ENCODE results near the gene TOX4. TPM values are rescaled to one million over a fixed set of nuclear protein-coding genes. Genes with fewer than 3 reads are reported as not detected.
"Not testable (repeated sequence)": the region's sequence is repeated elsewhere in the genome, so short reads cannot be mapped to it uniquely, and the experiment has no call there.

Gene TOX4
- 10 to 100 TPM; 68.9 to 72.4 TPM for total RNA-seq

DNA sequence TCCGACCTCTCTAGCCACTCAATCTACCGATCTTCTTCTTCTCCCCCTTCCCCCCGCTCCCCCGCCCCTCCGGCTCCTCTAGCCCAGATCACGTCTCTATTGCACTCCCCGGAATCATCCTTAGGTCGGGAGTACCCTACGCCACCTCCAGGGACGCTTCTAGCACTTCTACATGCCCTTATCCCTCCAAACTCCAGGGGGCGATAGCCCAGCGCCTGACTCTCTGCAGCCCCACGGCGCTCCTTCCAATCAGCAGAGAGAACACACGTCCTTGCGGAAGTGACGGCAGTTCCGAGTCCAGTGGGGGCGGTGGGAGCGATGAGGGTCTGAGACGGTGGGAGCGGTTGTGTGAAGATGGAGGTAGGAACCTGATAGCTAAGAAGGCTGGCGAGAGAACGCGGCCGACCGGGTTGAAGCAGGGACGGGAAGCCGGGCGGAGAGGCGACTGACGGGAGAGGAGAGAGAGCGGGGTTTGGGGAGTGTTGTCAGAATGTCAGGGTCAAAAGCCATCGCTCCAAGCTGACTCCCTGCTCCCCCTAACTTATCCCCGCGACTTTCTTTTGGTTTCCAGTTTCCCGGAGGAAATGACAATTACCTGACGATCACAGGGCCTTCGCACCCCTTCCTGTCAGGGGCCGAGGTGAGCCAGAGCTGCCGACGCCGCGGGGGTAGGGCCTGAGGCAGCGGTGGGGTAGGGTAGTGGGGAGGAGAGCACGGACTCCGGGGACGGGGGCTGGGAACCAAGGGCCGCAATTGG is at the start of gene TOX4, which contains the start of gene RAB2B:
Gene TOX4, plus strand, starts transcription at position 271 of the 757 bp plus-strand sequence. Its CDS starts 84 bp downstream, at position 355.
Gene RAB2B, minus strand, starts transcription at position 35 of the 757 bp plus-strand sequence. CDS start 87 bp downstream, outside the sequence.
- Mint-ChIP-seq H3K27ac (peak within 1 kb of the TSS; percentile 93), H3K27me3 (ENCODE audit: low read depth) (no peaks in the 10 kb centered on the region), H3K4me1 (ENCODE audit: low read depth) (peaks cover 29% of the 10 kb centered on the region), H3K9me3 (no peaks in the 10 kb centered on the region), H3K36me3 (ENCODE audit: insufficient read depth in 2 of 2) (peaks cover 3 to 12% of the 10 kb centered on the region in 2 donors), H3K4me3 (peak within 1 kb of the TSS; percentile 83 to 100)
- peak; percentile 96 for DNase-seq
- ATAC-seq (replicated peaks in 1 of 2): peak; percentile 98 to 99

DNA sequence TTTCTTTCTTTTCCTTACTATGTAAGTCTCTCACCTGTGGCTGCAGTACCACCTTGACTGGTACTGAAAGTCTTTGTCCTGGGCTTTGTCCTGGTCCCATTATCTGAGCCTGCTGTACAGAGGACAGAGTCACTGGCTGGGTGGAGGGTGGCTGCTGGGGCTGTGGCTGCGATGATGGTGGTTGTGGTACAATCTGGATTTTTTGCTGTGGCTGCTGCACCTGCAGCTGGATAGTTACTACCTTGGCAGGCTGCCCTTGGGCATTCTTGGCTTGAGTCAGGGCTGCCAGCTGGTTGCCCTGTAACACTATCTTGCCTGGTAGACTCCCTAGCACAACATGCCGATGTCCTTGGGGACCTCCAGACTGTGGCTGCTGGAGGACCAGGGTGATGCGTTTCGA is 48.1 kb upstream of the TOX4 start:
- no peak overlapping the region for H3K4me3 Mint-ChIP-seq
- no peaks in the 10 kb centered on the region for H3K9me3 Mint-ChIP-seq
- H3K36me3 Mint-ChIP-seq (ENCODE audit: insufficient read depth in 2 of 2): peaks cover 13 to 41% of the 10 kb centered on the region in 2 donors
- ATAC-seq (replicated peaks in 1 of 2) (no peak), DNase-seq (no peak)
- peaks cover 14% of the 10 kb centered on the region for H3K4me1 Mint-ChIP-seq (ENCODE audit: low read depth)
- no peaks in the 10 kb centered on the region for H3K27me3 Mint-ChIP-seq (ENCODE audit: low read depth)
- no peak overlapping the region for H3K27ac Mint-ChIP-seq

DNA sequence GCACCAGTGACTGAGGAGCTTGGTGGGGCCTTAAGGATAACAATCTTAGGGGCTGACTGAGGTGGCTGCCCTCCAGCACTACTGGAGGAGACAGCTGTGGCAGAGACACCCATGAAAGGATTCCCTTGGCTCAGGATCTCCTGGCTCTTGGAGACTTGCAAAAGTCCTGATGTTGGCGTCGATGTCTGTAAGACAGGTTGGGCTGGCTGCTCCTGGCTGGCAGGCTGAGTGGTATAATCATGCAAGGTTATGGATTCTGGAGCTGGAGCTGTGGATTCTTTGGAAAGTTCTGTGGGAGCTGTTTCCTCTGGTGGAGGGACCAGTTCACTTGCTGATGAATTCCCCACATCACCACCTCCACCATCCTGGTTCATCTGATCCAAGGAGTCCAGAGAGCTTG is 45.9 kb upstream of the TOX4 start:
- Mint-ChIP-seq H3K9me3 (no peaks in the 10 kb centered on the region), H3K27me3 (ENCODE audit: low read depth) (no peaks in the 10 kb centered on the region), H3K27ac (no peak overlapping the region), H3K36me3 (ENCODE audit: insufficient read depth in 2 of 2) (peaks cover 14 to 37% of the 10 kb centered on the region in 2 donors), H3K4me3 (no peak overlapping the region), H3K4me1 (ENCODE audit: low read depth) (peaks cover 35% of the 10 kb centered on the region)
- DNase-seq (no peak), ATAC-seq (replicated peaks in 1 of 2) (no peak)

DNA sequence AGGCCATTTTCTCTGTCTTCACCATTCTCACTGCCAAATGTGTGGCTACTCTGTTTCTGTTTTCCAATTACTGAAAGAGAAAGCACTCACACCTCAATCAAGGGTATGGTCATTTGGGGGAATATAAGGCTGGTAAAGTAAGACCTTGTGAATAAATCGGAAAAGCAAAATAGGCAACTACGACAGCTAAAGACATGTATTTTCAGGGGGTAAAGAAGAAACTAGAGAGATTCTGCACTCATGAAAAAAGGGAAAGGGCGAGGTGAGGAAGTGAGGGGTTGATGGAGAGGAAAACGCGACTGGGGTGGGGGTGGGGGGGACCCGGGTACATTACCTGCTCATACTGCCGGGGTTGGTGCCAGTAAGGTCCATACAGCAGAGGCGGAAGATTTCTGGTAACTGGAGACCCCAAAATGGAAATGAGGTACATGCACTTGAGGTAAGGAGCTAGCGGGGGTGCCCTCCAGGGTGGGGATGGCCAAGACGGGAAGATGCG is 40.4 kb upstream of the TOX4 start:
- no peak for ATAC-seq (replicated peaks in 1 of 2)
- Mint-ChIP-seq H3K4me1 (ENCODE audit: low read depth) (peaks cover 64% of the 10 kb centered on the region), H3K27me3 (ENCODE audit: low read depth) (no peaks in the 10 kb centered on the region), H3K9me3 (no peaks in the 10 kb centered on the region), H3K4me3 (peak overlapping the region; percentile 93 to 94), H3K36me3 (ENCODE audit: insufficient read depth in 2 of 2) (peaks cover 11 to 20% of the 10 kb centered on the region in 2 donors), H3K27ac (peak overlapping the region; percentile 62)
- DNase-seq: no peak

DNA sequence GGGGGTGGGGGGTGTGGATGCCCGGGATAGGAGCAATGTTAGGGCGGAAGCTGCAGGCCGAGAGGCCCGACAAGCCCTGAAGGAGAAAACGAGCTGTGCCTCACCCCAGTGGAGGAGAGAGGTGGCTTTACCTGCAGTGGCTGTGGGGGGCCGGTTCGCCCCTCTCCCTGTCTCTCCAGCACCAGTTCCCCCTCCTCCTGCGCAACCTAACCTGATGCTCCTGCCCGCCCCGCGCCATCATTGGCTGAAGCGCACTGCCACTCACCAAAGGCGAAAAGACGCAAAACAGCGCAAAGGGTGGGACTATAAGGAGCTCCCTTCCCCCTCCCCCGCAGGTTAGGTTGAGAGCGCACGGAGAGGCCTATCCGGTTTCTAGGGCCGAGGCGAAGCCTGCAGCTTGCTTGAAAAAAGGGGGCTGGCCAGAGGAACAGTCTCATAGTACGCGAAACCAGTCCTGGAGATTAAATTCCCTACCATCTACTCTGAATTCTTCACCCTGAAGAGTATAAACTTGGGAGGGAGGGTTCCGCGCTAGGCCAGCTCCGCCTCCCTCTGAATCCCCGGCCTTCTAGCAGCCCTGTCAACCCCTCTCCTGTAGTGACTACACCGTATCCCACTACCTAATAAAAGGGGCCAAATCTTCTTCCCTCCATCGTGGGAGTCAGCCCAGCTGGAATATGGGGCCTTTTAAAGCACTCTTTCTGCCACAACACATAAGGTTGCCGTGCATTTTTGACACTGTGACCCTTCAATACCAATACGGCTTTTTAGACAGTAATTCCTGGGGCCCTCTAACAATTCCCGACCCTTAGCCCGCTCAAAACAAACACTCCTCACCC is 39.7 kb upstream of the TOX4 start:
- Mint-ChIP-seq H3K9me3 (no peaks in the 10 kb centered on the region), H3K4me3 (peak overlapping the region; percentile 93 to 94), H3K27ac (peak overlapping the region; percentile 62), H3K27me3 (ENCODE audit: low read depth) (no peaks in the 10 kb centered on the region), H3K4me1 (ENCODE audit: low read depth) (peaks cover 64% of the 10 kb centered on the region), H3K36me3 (ENCODE audit: insufficient read depth in 2 of 2) (peaks cover 11 to 20% of the 10 kb centered on the region in 2 donors)
- ATAC-seq (replicated peaks in 1 of 2) (peak; percentile 99), DNase-seq (peak; percentile 98 to 100)

DNA sequence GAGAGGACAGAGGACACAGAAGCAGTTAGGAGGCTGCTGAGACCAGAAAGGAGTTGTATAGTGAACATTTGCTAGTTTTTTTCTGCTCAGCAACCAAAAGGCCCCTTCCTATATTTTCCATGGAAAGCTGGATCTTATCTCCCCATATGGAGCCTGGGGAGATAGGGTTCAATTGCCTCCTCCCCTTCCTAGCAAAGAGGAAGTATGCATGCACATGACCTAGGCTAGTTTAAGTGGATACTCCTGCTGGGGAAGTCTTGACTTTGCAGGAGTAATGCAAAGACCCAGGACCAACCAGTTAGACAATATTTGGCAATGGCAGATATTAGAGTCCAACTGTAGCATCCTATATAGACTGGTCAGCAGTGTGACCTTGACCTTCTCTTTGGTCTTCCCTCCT is 36.1 kb upstream of the TOX4 start:
- H3K4me3 Mint-ChIP-seq: no peak overlapping the region

DNA sequence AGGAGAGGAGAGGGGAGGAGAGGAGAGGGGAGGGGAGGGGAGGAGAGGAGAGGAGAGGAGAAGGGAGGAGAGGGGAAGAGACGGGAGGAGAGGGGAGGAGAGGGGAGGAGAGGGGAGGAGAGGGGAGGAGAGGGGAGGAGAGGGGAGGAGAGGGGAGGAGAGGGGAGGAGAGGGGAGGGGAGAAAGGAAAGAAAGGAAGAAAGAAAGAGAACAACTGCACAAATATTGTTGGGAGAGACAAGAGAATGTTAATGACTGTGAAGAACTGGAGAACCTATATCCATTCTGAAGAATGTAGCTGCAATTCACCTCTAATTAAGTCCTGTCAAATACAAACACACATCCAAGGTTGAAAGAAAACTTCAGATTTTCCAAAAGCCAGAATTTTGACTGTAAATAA is 34.3 kb upstream of the TOX4 start:
- DNase-seq; H3K27me3 Mint-ChIP-seq (ENCODE audit: low read depth); ATAC-seq (replicated peaks in 1 of 2); H3K36me3 Mint-ChIP-seq (ENCODE audit: insufficient read depth in 2 of 2); H3K9me3 Mint-ChIP-seq; H3K4me3 Mint-ChIP-seq: not testable (repeated sequence)
- Mint-ChIP-seq H3K27ac (peak overlapping the region; percentile 64), H3K4me1 (ENCODE audit: low read depth) (peaks cover 44% of the 10 kb centered on the region)

More for the DNA sequence above, 36.1 kb upstream of the TOX4 start:
- no peaks in the 10 kb centered on the region for H3K27me3 Mint-ChIP-seq (ENCODE audit: low read depth)
- no peak for DNase-seq
- no peaks in the 10 kb centered on the region for H3K9me3 Mint-ChIP-seq
- H3K27ac Mint-ChIP-seq: peak overlapping the region; percentile 74
- ATAC-seq (replicated peaks in 1 of 2): no peak
- H3K4me1 Mint-ChIP-seq (ENCODE audit: low read depth): peaks cover 49% of the 10 kb centered on the region
- H3K36me3 Mint-ChIP-seq (ENCODE audit: insufficient read depth in 2 of 2): peaks cover 5% of the 10 kb centered on the region in 2 donors

DNA sequence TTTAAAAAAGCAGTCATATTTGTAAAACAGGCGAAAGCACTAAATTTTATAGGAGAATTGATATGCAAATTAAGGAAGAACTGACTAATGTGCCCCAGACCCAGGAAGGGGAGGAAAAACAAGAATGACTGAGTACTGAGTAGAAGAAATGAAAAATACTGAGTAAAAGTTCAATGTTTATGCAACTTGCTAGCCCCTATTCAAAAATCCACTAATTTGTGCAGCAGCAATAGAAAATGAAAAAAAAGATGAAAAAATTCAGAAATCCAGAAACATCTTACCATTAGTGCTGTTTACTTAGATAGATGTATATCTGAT is 27.1 kb upstream of the TOX4 start:
- Mint-ChIP-seq H3K27me3 (ENCODE audit: low read depth) (no peaks in the 10 kb centered on the region), H3K4me3 (peak overlapping the region; percentile 65 to 90), H3K9me3 (no peaks in the 10 kb centered on the region), H3K36me3 (ENCODE audit: insufficient read depth in 2 of 2) (peaks cover 3 to 9% of the 10 kb centered on the region in 2 donors), H3K4me1 (ENCODE audit: low read depth) (peaks cover 69% of the 10 kb centered on the region), H3K27ac (peak overlapping the region; percentile 96)
- no peak for DNase-seq
- ATAC-seq (replicated peaks in 1 of 2): no peak

DNA sequence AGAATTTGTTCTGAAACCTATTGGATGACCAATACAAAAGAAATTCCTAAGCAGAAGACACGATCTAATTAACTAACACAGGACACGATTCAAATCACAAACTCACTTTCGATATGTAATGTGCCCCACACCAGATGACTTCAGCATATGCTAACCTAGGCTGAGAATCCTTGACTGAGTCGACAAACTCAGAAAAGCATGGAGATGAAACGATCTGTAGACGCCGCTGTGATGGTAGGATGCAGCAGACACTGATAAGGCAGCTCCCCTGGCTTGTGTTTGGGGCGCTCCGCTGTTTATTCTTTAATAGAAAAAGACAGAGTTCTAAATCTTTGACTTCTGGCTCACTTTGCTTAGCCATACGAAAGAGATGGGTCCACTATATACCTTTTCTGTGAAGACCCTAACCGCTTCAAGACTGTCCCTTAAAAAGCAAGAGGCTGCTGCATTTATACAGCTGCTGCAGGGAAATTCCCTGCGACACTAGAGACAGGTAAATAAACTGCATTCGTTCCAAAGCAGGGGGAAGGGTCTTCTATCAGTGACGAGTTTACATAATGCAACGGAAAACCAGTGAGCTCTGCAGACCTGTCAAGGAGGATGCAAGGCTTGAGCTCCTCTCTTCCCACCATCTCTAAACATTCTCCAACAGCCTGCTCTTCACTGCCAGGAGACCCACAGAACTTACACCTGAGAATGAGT is 22.0 kb upstream of the TOX4 start:
- peaks cover 4 to 11% of the 10 kb centered on the region in 2 donors for H3K36me3 Mint-ChIP-seq (ENCODE audit: insufficient read depth in 2 of 2)
- peak overlapping the region; percentile 99 for H3K27ac Mint-ChIP-seq
- no peak for ATAC-seq (replicated peaks in 1 of 2)
- peak overlapping the region; percentile 92 to 96 for H3K4me3 Mint-ChIP-seq
- H3K4me1 Mint-ChIP-seq (ENCODE audit: low read depth): peaks cover 52% of the 10 kb centered on the region
- peak in 1 of 2 donors; percentile 22 for DNase-seq
- H3K27me3 Mint-ChIP-seq (ENCODE audit: low read depth): no peaks in the 10 kb centered on the region
- no peaks in the 10 kb centered on the region for H3K9me3 Mint-ChIP-seq

DNA sequence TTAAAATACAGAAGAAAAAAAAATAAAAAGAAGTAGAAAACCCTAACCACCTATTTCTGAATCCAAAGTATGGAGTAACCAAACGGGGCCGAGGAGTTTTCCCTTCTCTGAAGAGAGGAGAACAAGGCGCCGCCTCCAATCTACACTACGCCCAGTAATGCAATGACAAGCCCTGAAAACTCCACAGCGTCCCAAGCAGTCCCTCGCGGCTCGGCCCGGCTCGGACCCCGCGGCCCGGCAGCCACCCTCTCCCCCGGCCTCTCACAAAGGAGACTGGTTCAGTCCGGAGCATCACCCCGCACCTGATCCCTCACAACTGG is 21.4 kb upstream of the TOX4 start:
- peaks cover 1 to 7% of the 10 kb centered on the region in 2 donors for H3K36me3 Mint-ChIP-seq (ENCODE audit: insufficient read depth in 2 of 2)
- ATAC-seq (replicated peaks in 1 of 2): peak; percentile 19 to 27

DNA sequence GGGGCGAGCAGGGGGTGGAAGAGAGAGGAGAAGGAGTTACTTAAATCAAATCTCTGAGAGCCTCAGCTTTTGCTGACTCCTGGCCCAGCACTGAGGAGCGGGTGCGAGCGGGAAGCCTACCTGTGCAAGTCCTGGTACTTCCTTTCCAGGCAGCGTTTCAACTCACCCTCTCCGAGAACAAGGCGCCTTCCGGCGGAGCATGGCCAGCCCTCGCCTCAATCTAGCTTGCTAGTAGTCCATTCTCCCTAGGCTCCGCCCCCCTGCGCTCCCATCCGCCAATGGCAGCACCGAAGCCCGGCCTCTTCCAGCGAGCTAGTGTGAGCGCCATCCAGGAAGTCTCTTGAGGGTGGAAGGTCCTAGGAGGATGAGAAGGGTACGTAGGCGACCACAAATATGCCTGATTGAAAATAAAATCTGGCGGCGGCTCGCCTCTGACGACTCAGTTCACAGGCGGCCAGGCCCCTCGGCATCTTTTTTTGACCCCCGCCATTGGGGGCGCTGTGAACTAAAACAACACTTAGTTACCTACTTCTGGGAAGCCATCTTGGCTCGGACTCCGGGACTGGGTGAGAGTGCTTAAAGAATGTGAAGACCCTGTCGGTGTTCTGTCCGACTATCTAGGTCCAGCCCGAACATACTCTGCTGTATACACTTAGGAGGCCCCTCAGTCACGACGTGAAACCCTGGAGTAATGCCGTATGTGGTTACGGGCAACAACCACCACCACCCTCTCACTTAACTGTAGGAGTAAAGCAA is 20.9 kb upstream of the TOX4 start, which contains the start of gene CHD8:
Gene CHD8, minus strand, starts transcription at position 212 of the 756 bp plus-strand sequence. CDS start 24,480 bp downstream, outside the sequence.
- Mint-ChIP-seq H3K4me3 (peak within 1 kb of the TSS; percentile 92 to 96), H3K27ac (peak within 1 kb of the TSS; percentile 99), H3K4me1 (ENCODE audit: low read depth) (peaks cover 42% of the 10 kb centered on the region), H3K36me3 (ENCODE audit: insufficient read depth in 2 of 2) (peaks cover 1 to 7% of the 10 kb centered on the region in 2 donors), H3K9me3 (no peaks in the 10 kb centered on the region), H3K27me3 (ENCODE audit: low read depth) (no peaks in the 10 kb centered on the region)
- DNase-seq (peak; percentile 99 to 100), ATAC-seq (replicated peaks in 1 of 2) (peak; percentile 97 to 98)

More for the DNA sequence above, 21.4 kb upstream of the TOX4 start:
- Mint-ChIP-seq H3K9me3 (no peaks in the 10 kb centered on the region), H3K27ac (peak overlapping the region; percentile 99), H3K4me3 (peak overlapping the region; percentile 92 to 96), H3K4me1 (ENCODE audit: low read depth) (peaks cover 47% of the 10 kb centered on the region), H3K27me3 (ENCODE audit: low read depth) (no peaks in the 10 kb centered on the region)
- DNase-seq: no peak

DNA sequence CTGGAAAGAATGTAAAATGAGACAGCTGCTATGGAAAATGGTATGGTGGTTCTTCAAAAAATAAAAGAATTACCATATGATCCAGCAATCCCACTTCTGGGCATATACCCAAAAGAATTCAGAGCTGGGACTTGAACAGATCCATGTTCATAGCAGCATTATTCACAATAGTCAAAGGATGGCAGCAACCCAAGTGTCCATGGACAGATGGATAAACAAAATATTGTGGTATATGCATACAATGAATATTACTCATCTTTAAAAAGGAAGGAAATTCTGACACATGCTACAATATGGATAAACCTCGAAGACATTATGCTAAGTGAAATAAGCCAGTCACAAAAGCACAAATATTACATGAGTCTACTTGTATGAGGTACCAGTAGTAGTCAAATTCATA is 9.4 kb upstream of the TOX4 start:
- Mint-ChIP-seq H3K36me3 (ENCODE audit: insufficient read depth in 2 of 2) (peaks cover 2 to 4% of the 10 kb centered on the region in 2 donors), H3K9me3 (no peaks in the 10 kb centered on the region), H3K4me3 (no peak overlapping the region), H3K27ac (no peak overlapping the region), H3K27me3 (ENCODE audit: low read depth) (no peaks in the 10 kb centered on the region), H3K4me1 (ENCODE audit: low read depth) (no peaks in the 10 kb centered on the region)
- ATAC-seq (replicated peaks in 1 of 2) (peak in 1 of 2 donors; percentile 26), DNase-seq (no peak)

Data from activated T-cell treated with anti-CD3 and anti-CD28 coated beads, Interleukin-2, amount 50 U/mL, for 72 hours (primary cell).